SKM-1 (cell line): Measurements from ENCODE around the gene PNMA1.

Source experiments
- DNase-seq: peaks from one replicate; lab custom pipeline; 2025; ENCODE audit not compliant: unreplicated experiment; lab: John Stamatoyannopoulos, UW

The PNMA1 gene

DNA sequence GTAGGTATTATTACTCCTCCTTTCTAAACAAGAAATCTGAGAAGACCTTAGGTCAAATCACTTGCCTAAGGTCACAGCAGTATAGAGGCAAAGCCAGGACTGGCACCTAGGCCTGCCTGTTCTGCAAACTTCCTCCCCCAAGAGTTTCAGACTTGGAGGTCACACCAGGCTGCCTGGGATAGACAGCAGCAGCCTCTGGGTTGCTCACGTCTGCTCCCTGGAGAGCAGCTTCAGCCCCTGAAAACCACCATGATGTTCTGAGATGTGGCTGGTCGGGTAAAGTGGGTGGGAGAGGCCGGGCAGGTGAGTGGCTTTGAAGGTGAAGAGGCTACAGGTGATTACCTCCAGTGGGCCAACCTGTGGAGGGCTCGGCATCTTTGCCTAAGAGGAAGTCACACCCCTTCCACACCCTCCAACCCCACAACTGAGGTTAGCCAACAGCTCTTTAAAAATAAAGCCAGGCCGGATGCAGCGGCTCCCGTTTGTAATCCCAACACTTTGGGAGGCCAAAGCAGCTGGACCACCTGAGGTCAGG, 37.0 kb upstream of the PNMA1 start:
- DNase-seq = no peak

GRCh38 chr14:73750531-73750901, 36.3 kb upstream of the PNMA1 start:
- DNase-seq = no peak

DNA sequence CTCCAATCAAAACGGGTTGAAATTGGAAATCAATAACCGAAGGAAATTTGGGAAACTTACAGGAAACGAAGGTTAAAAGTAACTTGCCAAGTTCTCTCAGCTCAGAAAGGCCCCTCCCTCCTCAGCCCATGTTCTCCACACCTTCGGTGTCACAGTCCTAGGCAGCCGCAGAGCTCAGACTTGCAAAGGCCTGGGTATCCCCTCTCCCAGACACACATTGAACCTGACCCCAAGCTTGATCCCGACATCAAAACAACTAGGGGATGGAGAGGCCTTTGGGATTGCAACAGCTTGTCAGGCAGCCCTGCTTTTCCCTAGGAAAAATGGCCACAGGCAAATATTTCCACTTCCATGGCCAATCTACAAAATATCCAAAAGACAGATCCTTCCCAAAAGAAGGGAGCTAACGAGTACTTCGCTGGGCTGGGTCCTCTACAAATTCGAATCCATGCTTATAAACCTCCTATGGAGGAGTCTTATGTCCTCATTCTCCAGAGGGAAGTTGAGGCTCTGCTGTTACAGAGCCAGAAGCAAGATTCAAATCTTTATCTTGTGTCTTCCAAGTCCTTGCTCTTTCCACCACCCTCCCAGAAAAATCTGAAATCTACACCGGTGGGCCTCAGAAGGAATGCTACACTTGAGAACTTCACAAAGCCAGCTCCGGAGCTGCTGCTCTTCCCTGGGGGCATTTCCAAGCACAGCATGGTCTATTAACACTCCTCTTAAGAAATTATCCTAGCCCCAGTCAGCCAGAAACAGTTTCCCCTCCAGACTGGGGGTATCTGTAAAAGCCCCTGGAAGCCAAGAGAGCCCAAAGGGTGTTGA, 35.7 kb upstream of the PNMA1 start:
- DNase-seq = no peak

GRCh38 chr14:73748858-73749357, 34.7 kb upstream of the PNMA1 start:
- DNase-seq = no peak

DNA sequence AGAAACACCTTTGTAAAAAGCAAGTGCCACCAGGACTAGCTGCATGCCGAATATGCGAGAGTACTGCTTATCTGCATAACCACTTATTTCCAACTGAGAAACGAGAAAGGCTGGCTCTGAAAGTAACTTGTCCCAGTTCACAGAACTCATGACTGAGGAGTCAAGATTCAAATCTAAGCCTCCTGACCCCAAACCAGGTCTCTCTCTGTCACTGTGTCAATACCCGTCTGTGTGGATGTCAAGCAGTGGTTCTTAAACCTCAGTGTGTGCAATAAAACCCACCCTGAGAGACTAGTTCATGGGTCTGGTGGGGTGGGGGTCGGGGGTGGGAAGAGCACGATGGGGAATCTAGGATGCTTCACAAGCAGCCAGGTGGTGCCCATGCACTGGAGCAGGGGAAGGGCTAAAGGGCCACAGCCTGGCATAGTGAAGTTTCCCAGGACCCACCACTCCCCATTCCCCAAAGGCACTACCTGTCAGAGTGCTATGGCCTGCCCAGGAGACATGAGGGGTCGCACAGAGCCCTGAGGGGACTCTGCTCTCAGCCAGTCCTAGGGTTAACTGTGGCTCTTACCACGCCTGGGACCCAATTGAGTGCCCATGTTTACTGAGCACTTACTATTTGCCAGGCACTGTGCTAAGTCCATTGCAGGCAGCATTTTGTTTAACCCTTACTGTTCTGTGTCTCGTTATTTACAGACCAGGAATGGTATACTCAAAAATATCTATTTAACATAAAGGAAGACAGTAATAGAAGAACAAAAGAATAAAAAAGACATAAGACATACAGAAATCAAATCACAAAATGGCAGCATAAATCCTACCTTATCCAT, 33.4 kb upstream of the PNMA1 start:
- no peak for DNase-seq

DNA sequence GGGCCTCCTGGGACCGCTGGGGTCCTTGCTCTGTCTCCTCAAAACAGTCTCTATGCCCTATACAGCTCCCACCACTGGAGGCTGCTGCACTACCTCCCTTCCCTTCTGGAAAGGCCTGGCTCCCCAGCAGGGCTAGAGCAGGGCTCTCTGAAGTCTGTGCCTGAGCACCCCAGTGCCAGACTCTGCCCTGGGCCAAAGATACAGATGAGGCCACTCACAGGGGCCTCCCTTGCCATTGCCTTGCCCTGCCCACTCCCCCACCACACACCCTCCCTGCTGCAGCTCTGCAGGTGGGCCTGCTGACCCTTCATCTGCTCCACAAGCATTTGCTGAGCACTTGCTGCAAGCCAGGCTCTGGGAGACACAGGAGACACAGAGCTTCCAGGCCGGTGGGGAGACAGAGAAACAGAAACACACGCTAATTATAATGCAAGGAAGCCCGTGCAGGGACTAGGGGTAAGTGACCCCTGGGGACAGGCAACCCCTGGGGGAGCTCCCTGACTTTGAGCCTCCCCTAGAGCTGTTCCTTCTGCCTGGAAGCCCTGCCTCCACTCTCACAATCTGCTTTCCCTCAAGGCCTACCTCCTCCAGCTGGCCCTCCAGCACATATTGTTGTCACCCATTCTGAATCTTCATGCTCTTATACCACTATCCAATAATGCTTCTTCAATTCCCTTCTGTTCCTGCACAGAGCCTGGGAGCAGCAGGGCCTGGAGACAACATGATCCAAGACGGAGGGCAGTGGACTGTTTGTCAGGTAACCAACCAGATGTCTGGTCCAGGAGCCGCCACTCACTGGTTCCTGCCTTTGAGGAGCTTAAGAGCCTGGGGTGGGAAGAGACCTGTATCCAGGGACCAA, 32.6 kb upstream of the PNMA1 start:
- DNase-seq = no peak

- DNase-seq = no peak
These were observed 31.7 kb upstream of the PNMA1 start for GRCh38 chr14:73745571-73746519.

- no peak for DNase-seq
These were observed 30.8 kb upstream of the PNMA1 start for GRCh38 chr14:73744874-73745529.

- no peak for DNase-seq
These were observed 30.1 kb upstream of the PNMA1 start for GRCh38 chr14:73744175-73744867.

DNA sequence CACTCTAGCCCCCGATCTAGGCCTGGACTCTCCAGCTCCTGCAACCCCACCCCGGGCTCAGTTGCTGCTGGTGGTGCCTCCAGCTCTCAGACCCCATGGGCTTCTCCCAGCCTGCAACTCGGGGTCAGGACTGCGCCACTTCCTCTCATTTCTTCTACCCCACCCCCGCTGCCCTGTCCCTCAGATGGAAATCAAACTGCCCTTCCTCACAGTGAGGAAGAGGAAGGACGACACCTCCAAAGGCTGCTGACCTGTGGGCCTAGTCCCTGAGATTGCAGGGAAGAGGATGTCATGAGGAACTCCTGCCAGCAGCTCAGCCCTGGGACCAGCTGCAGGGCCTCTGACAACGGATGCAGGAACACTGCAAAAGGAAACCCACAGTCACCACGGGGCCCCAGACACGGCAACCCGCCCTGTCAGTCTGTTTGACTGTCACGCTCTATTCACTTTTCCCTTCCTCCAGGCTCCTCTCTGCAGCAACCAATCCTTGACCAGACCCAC, 29.3 kb upstream of the PNMA1 start:
- DNase-seq = peak; percentile 25

DNA sequence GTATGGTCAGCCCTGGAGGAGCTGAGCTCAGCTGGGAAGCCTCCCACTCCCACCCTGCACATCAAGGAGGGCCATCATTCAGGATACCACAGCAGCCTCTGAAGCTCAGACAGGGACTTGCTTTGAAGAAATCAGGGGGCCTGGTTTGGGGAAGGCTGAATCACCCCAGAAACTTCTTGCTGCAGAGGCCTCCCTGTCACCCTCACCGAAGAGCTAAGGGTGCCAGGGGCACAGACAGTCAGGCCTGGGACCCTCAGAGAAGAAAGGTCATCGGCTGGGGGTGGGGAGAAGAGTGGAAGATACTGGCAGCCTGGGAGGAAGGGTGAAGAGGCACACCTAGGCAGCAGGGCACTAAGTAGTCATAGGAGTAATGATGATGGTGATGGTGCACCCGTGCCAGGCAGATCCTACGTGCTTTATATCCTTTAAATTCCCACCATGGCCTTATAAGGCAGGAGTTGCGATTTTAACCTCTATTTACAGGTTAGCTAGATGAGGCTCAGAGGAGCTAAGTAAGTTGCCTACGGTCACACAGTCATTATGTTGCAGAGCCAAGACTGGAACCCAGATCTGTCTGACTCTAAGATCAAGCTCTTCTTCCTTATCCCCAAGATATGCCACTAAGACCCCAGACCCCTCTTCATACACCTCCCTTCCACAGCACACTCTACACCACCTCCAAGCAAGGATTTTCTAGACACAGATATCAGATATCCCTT, 28.5 kb upstream of the PNMA1 start:
- DNase-seq = no peak

DNA sequence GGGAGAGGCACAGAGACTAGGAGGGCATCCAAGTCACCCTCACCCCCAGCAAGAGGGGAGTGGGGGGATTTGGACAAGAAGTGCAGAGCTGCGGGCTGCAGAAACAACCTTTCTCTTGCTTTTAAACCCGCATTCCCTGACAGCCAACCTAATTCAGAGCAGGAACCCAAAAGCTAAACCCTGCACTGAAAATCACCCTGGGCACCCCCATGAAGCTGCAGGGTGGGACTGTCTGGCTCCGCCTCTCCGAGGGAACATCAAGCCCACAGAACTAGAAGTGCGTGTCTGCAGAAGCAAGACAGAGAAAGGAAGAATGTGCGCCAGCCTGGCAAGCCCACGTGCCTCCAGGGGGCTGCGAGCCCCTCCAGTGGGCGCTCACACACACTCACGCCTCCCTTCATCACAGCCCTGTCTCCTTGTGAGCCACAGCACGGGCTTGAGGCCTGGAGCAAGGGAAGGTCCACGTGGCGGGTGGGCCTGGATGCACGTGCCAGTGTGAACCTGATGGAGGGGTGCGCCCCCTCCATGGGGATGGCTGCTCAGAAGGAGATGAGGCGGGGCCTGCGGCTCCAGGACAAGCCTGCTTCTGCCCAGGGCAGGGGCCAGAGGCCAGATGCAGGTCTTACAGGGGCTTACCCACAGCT, 27.8 kb upstream of the PNMA1 start:
- no peak for DNase-seq

DNA sequence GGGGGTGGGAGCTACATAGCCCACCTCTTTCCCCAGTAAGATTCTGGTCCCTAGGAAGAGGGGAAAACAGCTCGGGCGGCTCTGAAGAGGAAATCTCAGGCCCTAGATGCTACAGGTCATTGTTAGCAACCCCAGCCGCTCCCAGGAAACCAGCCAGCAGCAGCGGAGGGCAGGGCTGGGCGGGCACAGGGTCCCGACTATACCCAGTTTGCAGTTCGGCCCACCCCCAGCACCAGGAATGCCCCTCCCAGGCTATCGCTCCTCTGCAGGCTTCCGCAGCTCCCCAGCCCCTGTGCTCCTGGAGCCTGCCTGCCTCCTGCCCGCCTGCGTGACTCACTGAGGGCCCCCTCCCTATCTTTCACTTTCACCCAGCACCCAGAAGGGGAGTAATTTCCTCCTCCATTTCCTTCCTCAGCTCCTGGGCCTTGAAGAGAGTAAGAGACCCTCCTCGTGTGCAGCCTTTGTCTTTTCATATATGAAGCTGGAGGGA, 27.2 kb upstream of the PNMA1 start:
- peak; percentile 37 for DNase-seq

DNA sequence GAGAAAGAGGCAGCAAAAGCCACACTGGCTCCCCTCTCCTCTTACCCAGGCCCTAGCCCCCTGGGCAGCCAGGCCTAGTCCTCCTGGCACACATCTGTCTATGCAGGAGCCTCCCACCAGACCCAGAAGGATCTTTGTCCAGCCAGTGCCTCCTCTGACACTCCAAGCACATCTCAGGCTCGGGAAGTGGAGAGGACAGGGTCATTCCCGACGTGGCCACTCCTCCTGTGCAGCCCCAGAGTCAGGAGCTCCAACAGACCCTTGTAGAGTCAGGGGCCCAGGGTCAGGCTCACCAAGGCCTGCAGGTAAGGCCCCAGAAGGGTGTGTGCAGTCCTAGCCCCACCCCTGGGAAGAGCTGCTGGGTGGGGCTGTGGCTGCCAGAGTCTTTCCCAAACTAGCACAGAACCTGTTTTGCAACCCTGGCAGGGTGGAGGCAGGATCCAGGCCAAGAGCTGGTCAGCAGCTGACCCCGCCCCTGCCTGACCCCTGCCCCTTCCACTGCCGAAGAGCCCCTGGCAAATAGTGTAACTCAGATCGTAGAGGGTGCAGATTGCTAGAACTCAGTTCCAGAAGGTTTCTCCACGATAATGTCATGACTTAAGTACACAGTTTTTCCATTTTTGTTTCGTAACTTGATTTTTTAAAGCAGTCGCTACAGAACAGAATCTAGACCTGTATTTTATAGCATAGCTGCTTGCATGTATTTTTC, 26.6 kb upstream of the PNMA1 start:
- no peak for DNase-seq

- no peak for DNase-seq
These were observed 25.9 kb upstream of the PNMA1 start for GRCh38 chr14:73739899-73740617.
